Activated gamma-delta T cell treated with Interleukin-2 at 50 U/mL for 16 hours (primary cell): ENCODE data around the gene ORAI3.

Experiments used
- DNase-seq: peaks from one replicate; pipeline ENCODE4 v3.0.0-alpha.2; 2020

Gene ORAI3

GRCh38 chr16:30949650-30950515 lies 1.0 kb downstream of the ORAI3 start:
- DNase-seq, result no peak

GRCh38 chr16:30950516-30951065 lies 1.7 kb downstream of the ORAI3 start:
- no peak for DNase-seq

GRCh38 chr16:30951193-30951592 lies 2.3 kb downstream of the ORAI3 start:
- DNase-seq, result no peak

GRCh38 chr16:30951750-30952149 lies 2.9 kb downstream of the ORAI3 start:
- no peak for DNase-seq

GRCh38 chr16:30953111-30953510 lies 4.2 kb downstream of the ORAI3 start:
- no peak for DNase-seq

- DNase-seq, result peak; percentile 57
These were observed 4.8 kb downstream of the ORAI3 start for GRCh38 chr16:30953511-30954124.

GRCh38 chr16:30954993-30955392 lies 6.1 kb downstream of the ORAI3 start:
- no peak for DNase-seq

- peak; percentile 84 for DNase-seq
These were observed 8.0 kb downstream of the ORAI3 start for GRCh38 chr16:30956601-30957455.

- peak; percentile 98 for DNase-seq
These were observed 8.7 kb downstream of the ORAI3 start, which contains the start of gene SETD1A for GRCh38 chr16:30957456-30958174. TSS of gene SETD1A (plus strand) at chr16:30957754. CDS start at chr16:30958732, 978 bp downstream.

GRCh38 chr16:30958175-30959079 lies 9.6 kb downstream of the ORAI3 start:
- DNase-seq, result peak; percentile 48

- no peak for DNase-seq
These were observed 12.5 kb downstream of the ORAI3 start for GRCh38 chr16:30961384-30961783.

- no peak for DNase-seq
These were observed 15.2 kb downstream of the ORAI3 start for GRCh38 chr16:30963925-30964511.

- no peak for DNase-seq
These were observed 15.8 kb downstream of the ORAI3 start for GRCh38 chr16:30964574-30965226.

- DNase-seq, result no peak
These were observed 16.6 kb downstream of the ORAI3 start for GRCh38 chr16:30965436-30965835.

- DNase-seq, result no peak
These were observed 17.3 kb downstream of the ORAI3 start for GRCh38 chr16:30966033-30966619.

GRCh38 chr16:30967795-30968194 lies 18.9 kb downstream of the ORAI3 start:
- no peak for DNase-seq

GRCh38 chr16:30969246-30969842 lies 20.5 kb downstream of the ORAI3 start:
- DNase-seq, result no peak

GRCh38 chr16:30971298-30971697 lies 22.4 kb downstream of the ORAI3 start:
- no peak for DNase-seq

- no peak for DNase-seq
These were observed 24.0 kb downstream of the ORAI3 start for GRCh38 chr16:30972872-30973271.
